HG02870 (cell line): Measurements from ENCODE around the gene PABPC5.

Experiments
- ATAC-seq: cut with Tn5 transposase; IDR thresholded peaks from one replicate; pipeline ENCODE4 v1.9.1; 2021; ENCODE audit warnings: mild to moderate bottlenecking, moderate library complexity; ENCODE audit not compliant: unreplicated experiment

PABPC5 gene

GRCh38 chrX:91434351-91435168, at the start of gene PABPC5:
PABPC5 (plus strand) TSS chrX:91434839; CDS start chrX:91435578, 739 bp downstream.
- ATAC-seq, result no peak

- ATAC-seq, result no peak
Observed at GRCh38 chrX:91389026-91389425, 45.6 kb upstream of the PABPC5 start.

- no peak for ATAC-seq
Observed at GRCh38 chrX:91414713-91415112, 19.9 kb upstream of the PABPC5 start.

- ATAC-seq, result no peak
Observed at GRCh38 chrX:91435395-91435794, 756 bp downstream of the PABPC5 start.
